K562 (cell line): ENCODE results near the gene NPIPA3. TPM values are rescaled to one million over a fixed set of nuclear protein-coding genes. Genes with fewer than 3 reads are reported as not detected.
"Not testable (repeated sequence)": the region's sequence is repeated elsewhere in the genome, so short reads cannot be mapped to it uniquely, and the experiment has no call there.

Source experiments
- ATAC-seq: fragments of 200-7000 bp; cut with Tn5 transposase; 3 replicates; pipeline ENCODE4 v1.9.1; 2020; ENCODE audit warnings: moderate library complexity
- Bru-seq: library from RNA; stranded (reverse); fragments of 400-500 nt; gene quantifications from one replicate; lab custom pipeline; 2021; lab: Mats Ljungman, UMichigan
- BruChase-seq, 2 experiments: library from RNA; stranded (reverse); fragments of 400-500 nt; gene quantifications; one replicate each; lab custom pipeline; 2021; lab: Mats Ljungman, UMichigan
- BruUV-seq: library from RNA; stranded (reverse); fragments of 400-500 nt; replicated peaks from 2 replicates; lab custom pipeline; 2021; lab: Mats Ljungman, UMichigan
- CTCF ChIA-PET: fragments of 300-600 bp; formaldehyde crosslinking; extraction: SDS; loops from one replicate; lab custom pipeline; 2021; ENCODE audit warnings: low intra/inter-chr PET ratio; lab: Yijun Ruan, JAX
- POLR2A ChIA-PET: fragments of 300-600, 350-650 bp; sonication (Branson Sonifier 250); formaldehyde crosslinking; extraction: SDS; loops from one replicate; lab custom pipeline; 2021; ENCODE audit warnings: antibody characterized with exemption, inconsistent platforms; lab: Yijun Ruan, JAX
- DNase-seq, 4 experiments: peaks; one replicate each; pipeline versions ENCODE4 v3.0.0 to v3.0.0-alpha.2; 2011 to 2018; ENCODE audit warnings: low spot score in 3 of 4, mixed read lengths in 3 of 4; ENCODE audit errors: extremely low read depth in 1 of 4
- FAIRE-seq: peaks from 2 replicates; lab custom pipeline; 2011; peaks lifted over from hg19 to GRCh38; lab: Jason Lieb, UNC
- H2AFZ ChIP-seq: 2 replicates; pipeline ENCODE4 v1.6.0; 2011; ENCODE audit warnings: low read depth, low read length, control low read depth, inconsistent platforms
- H3K27ac ChIP-seq: fragments of 200-600 bp; 3 replicates; pipeline ENCODE4 v1.8.0; 2011; ENCODE audit warnings: low read depth, mild to moderate bottlenecking, control low read depth, inconsistent platforms, low read length, moderate library complexity, mixed read lengths; ENCODE audit errors: extremely low read depth
- H3K27me3 ChIP-seq, 2 experiments: fragments of 300-600 bp in 1 of 2; 2 replicates in 1 of 2; 3 replicates in 1 of 2; pipeline versions ENCODE4 v1.6.0 to v1.8.0; 2011; ENCODE audit warnings: inconsistent platforms in 2 of 2, low read length in 2 of 2, mild to moderate bottlenecking in 1 of 2, mixed read lengths in 1 of 2, moderate library complexity in 1 of 2; ENCODE audit not compliant: control insufficient read depth in 2 of 2, insufficient read depth in 2 of 2
- H3K36me3 ChIP-seq: fragments of 300-600 bp; 3 replicates; pipeline ENCODE4 v1.8.0; 2011; ENCODE audit warnings: mild to moderate bottlenecking, low read length, inconsistent platforms; ENCODE audit not compliant: control insufficient read depth, insufficient read depth
- H3K4me1 ChIP-seq, 2 experiments: fragments of 200-600 bp in 1 of 2; replicated peaks in 1 of 2; 2 replicates in 1 of 2; 3 replicates in 1 of 2; pipeline versions ENCODE4 v1.5.1 to v1.8.0; 2011; ENCODE audit warnings: inconsistent platforms in 2 of 2, low read length in 2 of 2, mild to moderate bottlenecking in 1 of 2, mixed read lengths in 1 of 2, moderate library complexity in 1 of 2; ENCODE audit not compliant: control insufficient read depth in 2 of 2, insufficient read depth in 2 of 2
- H3K4me2 ChIP-seq: 2 replicates; pipeline ENCODE4 v1.6.1; 2011; ENCODE audit warnings: low read length, control low read depth, inconsistent platforms, mixed read lengths; ENCODE audit not compliant: insufficient read depth
- H3K4me3 ChIP-seq: fragments of 200-600 bp; sonication (generic), shearing (Covaris generic); 2 replicates; pipeline ENCODE4 v1.5.1; 2016; ENCODE audit warnings: control low read depth, inconsistent platforms
- H3K79me2 ChIP-seq: fragments of 200-600 bp; 3 replicates; pipeline ENCODE4 v1.8.0; 2011; ENCODE audit warnings: low read length, inconsistent platforms; ENCODE audit not compliant: control insufficient read depth, insufficient read depth
- H3K9ac ChIP-seq, 2 experiments: 2 replicates each; pipeline versions ENCODE4 v1.6.0 to v1.6.1; 2011; ENCODE audit warnings: low read depth in 2 of 2, low read length in 2 of 2, control low read depth in 1 of 2, inconsistent platforms in 1 of 2, mild to moderate bottlenecking in 1 of 2, mixed read lengths in 1 of 2; ENCODE audit not compliant: insufficient read depth in 1 of 2
- H3K9me1 ChIP-seq: one replicate; pipeline ENCODE4 v1.6.0; 2011; ENCODE audit warnings: inconsistent platforms, mild to moderate bottlenecking, low read length, moderate library complexity; ENCODE audit not compliant: control insufficient read depth, insufficient read depth
- H3K9me3 ChIP-seq: replicated peaks from 2 replicates; pipeline ENCODE4 v1.5.1; 2011; ENCODE audit warnings: low read depth, low read length, inconsistent platforms; ENCODE audit not compliant: control insufficient read depth, insufficient read depth
- H4K20me1 ChIP-seq: replicated peaks from 2 replicates; pipeline ENCODE4 v1.6.1; 2011; ENCODE audit warnings: low read length, inconsistent platforms, mixed read lengths; ENCODE audit not compliant: control insufficient read depth, insufficient read depth
- WGBS: fragments of 100-300 bp; shearing (Covaris generic); methylation state at CpG from one replicate; pipeline ENCODE4 v1.1.6; 2016; ENCODE audit warnings: low coverage, mixed read lengths; ENCODE audit not compliant: insufficient coverage; ENCODE audit errors: missing lambda C conversion rate; 5-methylcytosine and 5-hydroxymethylcytosine counted together
- in situ Hi-C: fragments of 300-500 bp; cut with MboI; formaldehyde crosslinking; loops from 4 replicates; pipeline ENCODE4 v1.15.0; 2018; ENCODE audit warnings: inconsistent platforms, mixed read lengths
- intact Hi-C: fragments of 100-400 bp; cut with micrococcal nuclease; formaldehyde crosslinking; loops from 2 replicates; pipeline ENCODE4 v1.14.2; 2022
- long read RNA-seq, 3 experiments: library from polyadenylated mRNA in 2 of 3; library from RNA in 1 of 3; unstranded in 2 of 3; stranded (forward) in 1 of 3; transcript quantifications; one replicate each; pipeline ENCODE4 v2.0.0, GENCODE V29; 2019 to 2022
- polyA minus RNA-seq, 3 experiments: library from RNA; depleted of rRNA, polyadenylated mRNA; stranded (reverse); fragments of >200 nt; gene quantifications; 2 replicates each; pipeline ENCODE4 v1.2.3, GENCODE V29; 2011
- polyA plus RNA-seq, 8 experiments: library from polyadenylated mRNA; depleted of rRNA in 4 of 8; stranded (reverse) in 5 of 8; unstranded in 3 of 8; fragments of >200 nt; fragmentation: Nextera tagmentation in 2 of 8; fragmentation: Illumina TruSeq in 1 of 8; extraction: Ambion mirVana in 2 of 8; extraction: Trizol in 1 of 8; gene quantifications; 2 replicates each; pipeline versions ENCODE4 v1.2.1 to v1.2.3, GENCODE V29; 2011 to 2014; ENCODE audit warnings: inconsistent platforms in 1 of 8, missing spikeins in 1 of 8
- total RNA-seq, 7 experiments: library from RNA; depleted of rRNA in 6 of 7; stranded (reverse); fragments of >200 nt in 6 of 7; fragmentation: Illumina TruSeq in 2 of 7; extraction: Trizol in 2 of 7; gene quantifications; 2 replicates each; pipeline versions ENCODE4 v1.2.1 to v1.2.3, GENCODE V29; 2011 to 2021; ENCODE audit warnings: low replicate concordance in 1 of 7

Gene NPIPA3
- 14.0 and 35.2 TPM in 2 replicates for total RNA-seq (2011; cell fraction: chromatin; rRNA removed; ENCODE audit: low replicate concordance)
- total RNA-seq (2011; cell fraction: nucleolus; rRNA removed), result 4.0 and 8.7 TPM in 2 replicates
- 5.6 and 7.4 TPM in 2 replicates for total RNA-seq (2011; cell fraction: nucleoplasm; rRNA removed)
- total RNA-seq (2014; rRNA removed) (2.0 TPM in 2 replicates), total RNA-seq (2014; rRNA removed; fragmentation: Illumina TruSeq; extraction: Trizol) (4.0 and 4.5 TPM in 2 replicates), total RNA-seq (2015; rRNA removed; fragmentation: Illumina TruSeq; extraction: Trizol) (1.9 and 4.8 TPM in 2 replicates), total RNA-seq (2021) (3.4 and 3.8 TPM in 2 replicates), polyA plus RNA-seq (2011; rRNA removed) (1.4 TPM in 2 replicates), polyA plus RNA-seq (2014; fragmentation: Illumina TruSeq; extraction: Trizol) (2.7 and 5.2 TPM in 2 replicates), polyA plus RNA-seq (2014; fragmentation: Nextera tagmentation; extraction: Ambion mirVana) (1 to 10 TPM; 1.1 to 1.9 TPM), polyA plus RNA-seq (2014; rRNA removed) (6.6 and 8.8 TPM in 2 replicates), polyA minus RNA-seq (2011; rRNA and poly(A)+ RNA removed) (0.39 TPM in 1 of 2 replicates, not detected in the other), Bru-seq, nascent RNA (percentile 7 among the genes with signal in this experiment), BruChase-seq, experiment 1, labeled RNA remaining after a 2-hour chase (percentile 12 among the genes with signal in this experiment), BruChase-seq, experiment 2, labeled RNA remaining after a 6-hour chase (percentile 9 among the genes with signal in this experiment)
- polyA plus RNA-seq (2011; cell fraction: cytosol; rRNA removed), result 0.10 TPM in 1 of 2 replicates, not detected in the other
- polyA plus RNA-seq (2011; cell fraction: nucleus; rRNA removed), result 4.6 and 5.0 TPM in 2 replicates
- 4.0 and 4.3 TPM in 2 replicates for polyA plus RNA-seq (2012)
- not detected in 2 replicates for polyA minus RNA-seq (2011; cell fraction: cytosol; rRNA and poly(A)+ RNA removed)
- 0.54 and 1.2 TPM in 2 replicates for polyA minus RNA-seq (2011; cell fraction: nucleus; rRNA and poly(A)+ RNA removed)
- long read RNA-seq, experiment 1, result 0 reads
- long read RNA-seq, experiment 2, result 0 reads
- long read RNA-seq, experiment 3, result 0 reads

- H3K9me1 ChIP-seq, H2AFZ ChIP-seq, H3K79me2 ChIP-seq, H3K27ac ChIP-seq, H3K9ac ChIP-seq, POLR2A ChIA-PET, DNase-seq, H4K20me1 ChIP-seq, H3K4me3 ChIP-seq, intact Hi-C loops, BruUV-seq, in situ Hi-C loops, H3K4me1 ChIP-seq, H3K36me3 ChIP-seq, H3K4me2 ChIP-seq, H3K27me3 ChIP-seq, H3K9me3 ChIP-seq, CTCF ChIA-PET: not testable (repeated sequence)
- WGBS, result no CpG with 5 or more reads among the region's 73 CpGs
- ATAC-seq, result peak; percentile 99
- FAIRE-seq, result peak; percentile 23
Measured at GRCh38 chr16:14703156-14704011, at the start of gene NPIPA3. Gene NPIPA3 (plus strand): TSS chr16:14703411. CDS start chr16:14708944, 5,533 bp downstream.
